ENCODE measurements around the gene CDK19. TPM values are rescaled to one million over a fixed set of nuclear protein-coding genes. Genes with fewer than 3 reads are reported as not detected.

CDK19 gene
- total and polyA plus RNA-seq, 2 experiments from 2014 or later: 7.7 to 10.1 TPM

DNA sequence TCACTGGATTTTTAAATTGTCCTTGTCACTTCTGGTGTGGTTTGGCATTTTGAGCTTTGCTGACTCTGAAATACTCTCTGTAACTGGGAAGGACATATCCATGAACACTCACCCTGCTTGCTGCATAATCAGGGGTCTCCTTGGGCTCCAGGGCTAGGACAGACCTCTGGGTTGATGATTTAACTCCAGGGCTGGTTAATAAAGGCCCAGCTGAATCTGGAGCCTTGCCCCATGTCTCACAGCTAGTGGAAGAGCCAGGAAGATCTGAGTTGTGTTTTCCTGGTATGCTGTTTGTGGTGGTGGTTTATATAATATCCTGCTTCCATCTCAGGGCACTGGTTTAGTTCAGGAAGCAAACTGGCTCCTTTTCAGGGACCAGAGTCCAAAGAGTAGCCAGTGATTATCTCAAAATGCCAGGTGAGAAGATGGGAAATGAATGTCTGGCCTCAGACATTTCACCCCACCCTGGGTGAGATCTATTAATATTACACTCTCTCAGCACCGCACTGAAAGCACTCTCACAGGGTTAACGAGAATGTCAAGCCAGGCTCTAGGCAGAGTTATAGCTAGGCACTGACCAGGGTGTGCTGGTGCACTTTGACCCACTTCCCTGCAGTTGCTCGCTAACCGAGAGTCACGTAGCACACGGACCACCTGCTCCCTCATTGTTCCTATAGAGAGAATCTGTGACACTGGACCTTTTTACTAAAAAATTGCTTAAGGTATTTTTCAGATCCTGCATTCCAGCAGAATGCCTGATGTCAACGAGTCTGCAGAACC, 248.7 kb downstream of the CDK19 start:
- no peak overlapping the region for H3K27ac Mint-ChIP-seq
- TF ChIP-seq EZH2phosphoT487 (IDR thresholded peaks at IDR 0.05; ENCODE audit: unreplicated experiment) (no peak), NANOG (IDR thresholded peaks at IDR 0.05; ENCODE audit: borderline replicate concordance) (no peak), JUNB (IDR thresholded peaks at IDR 0.05; ENCODE audit: unreplicated experiment) (no peak), ZNF331 (CRISPR knock-in tag; IDR thresholded peaks at IDR 0.05; ENCODE audit: low read depth) (no peak), ETS1 (IDR thresholded peaks at IDR 0.05) (no peak), STAT1 (IDR thresholded peaks at IDR 0.05; ENCODE audit: unreplicated experiment) (no peak), ZNF462 (CRISPR knock-in tag; IDR thresholded peaks at IDR 0.05) (no peak), POLR2AphosphoS5 (IDR thresholded peaks at IDR 0.05; ENCODE audit: low read depth) (no peak)
- TF ChIP-seq, protein P1, sequence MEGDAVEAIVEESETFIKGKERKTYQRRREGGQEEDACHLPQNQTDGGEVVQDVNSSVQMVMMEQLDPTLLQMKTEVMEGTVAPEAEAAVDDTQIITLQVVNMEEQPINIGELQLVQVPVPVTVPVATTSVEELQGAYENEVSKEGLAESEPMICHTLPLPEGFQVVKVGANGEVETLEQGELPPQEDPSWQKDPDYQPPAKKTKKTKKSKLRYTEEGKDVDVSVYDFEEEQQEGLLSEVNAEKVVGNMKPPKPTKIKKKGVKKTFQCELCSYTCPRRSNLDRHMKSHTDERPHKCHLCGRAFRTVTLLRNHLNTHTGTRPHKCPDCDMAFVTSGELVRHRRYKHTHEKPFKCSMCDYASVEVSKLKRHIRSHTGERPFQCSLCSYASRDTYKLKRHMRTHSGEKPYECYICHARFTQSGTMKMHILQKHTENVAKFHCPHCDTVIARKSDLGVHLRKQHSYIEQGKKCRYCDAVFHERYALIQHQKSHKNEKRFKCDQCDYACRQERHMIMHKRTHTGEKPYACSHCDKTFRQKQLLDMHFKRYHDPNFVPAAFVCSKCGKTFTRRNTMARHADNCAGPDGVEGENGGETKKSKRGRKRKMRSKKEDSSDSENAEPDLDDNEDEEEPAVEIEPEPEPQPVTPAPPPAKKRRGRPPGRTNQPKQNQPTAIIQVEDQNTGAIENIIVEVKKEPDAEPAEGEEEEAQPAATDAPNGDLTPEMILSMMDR (conservative IDR thresholded peaks at IDR 0.05; ENCODE audit: low read depth in 2 of 2): no peak
- peaks cover 2% of the 10 kb centered on the region for H3K27me3 Mint-ChIP-seq (ENCODE audit: insufficient read depth, low read depth, poor library complexity)
- H3K4me3 Mint-ChIP-seq: no peak overlapping the region
- Histone ChIP-seq H3K27me3 (ENCODE audit: insufficient read depth) (no peaks in the 10 kb centered on the region), H3K4me1 (ENCODE audit: insufficient read depth) (peaks cover 5% of the 10 kb centered on the region; the same call in 1 of the 2 replicates), H3F3A (replicated peaks; ENCODE audit: low read depth) (no peaks in the 10 kb centered on the region), H3K27ac (ENCODE audit: low read depth) (no peak overlapping the region), H3K9me2 (ENCODE audit: insufficient read depth) (no peaks in the 10 kb centered on the region; the same call in 1 of the 2 replicates), H3K79me2 (replicated peaks; ENCODE audit: insufficient read depth) (no peaks in the 10 kb centered on the region), H3K4me2 (no peak overlapping the region), H2AFZ (no peak overlapping the region), H4K20me1 (replicated peaks; ENCODE audit: insufficient read depth) (no peaks in the 10 kb centered on the region), H3K4me3 (no peak overlapping the region), H3K36me3 (ENCODE audit: insufficient read depth) (no peaks in the 10 kb centered on the region)
- no peaks in the 10 kb centered on the region for H3K9me3 Mint-ChIP-seq
- peaks cover 10% of the 10 kb centered on the region for H3K4me1 Mint-ChIP-seq
- H3K36me3 Mint-ChIP-seq (ENCODE audit: low read depth): no peaks in the 10 kb centered on the region
- DNase-seq (ENCODE audit: low spot score): no peak
- no peak for ATAC-seq
